ENCODE data around the gene VPS13D.
"Not testable (repeated sequence)": the region's sequence is repeated elsewhere in the genome, so short reads cannot be mapped to it uniquely, and the experiment has no call there.

VPS13D gene

GRCh38 chr1:12525311-12526181 is 295.7 kb downstream of the VPS13D start:
- ATAC-seq = no peak

- no peak for ATAC-seq
Measured at GRCh38 chr1:12527564-12527963, 297.7 kb downstream of the VPS13D start.

- no peak for ATAC-seq
Measured at GRCh38 chr1:12528021-12528852, 298.4 kb downstream of the VPS13D start.

GRCh38 chr1:12529640-12530174 is 299.9 kb downstream of the VPS13D start:
- no peak for ATAC-seq

GRCh38 chr1:12530462-12531178 is 300.8 kb downstream of the VPS13D start:
- no peak for ATAC-seq

- no peak for ATAC-seq
Measured at GRCh38 chr1:12531179-12531499, 301.3 kb downstream of the VPS13D start.

- ATAC-seq = no peak
Measured at GRCh38 chr1:12532405-12533315, 302.8 kb downstream of the VPS13D start.

GRCh38 chr1:12536023-12536639 is 306.3 kb downstream of the VPS13D start:
- no peak for ATAC-seq

GRCh38 chr1:12537294-12537693 is 307.5 kb downstream of the VPS13D start:
- no peak for ATAC-seq

- ATAC-seq = no peak
Measured at GRCh38 chr1:12537906-12538461, 308.2 kb downstream of the VPS13D start.

- not testable (repeated sequence) for ATAC-seq
Measured at GRCh38 chr1:12538536-12538935, 308.7 kb downstream of the VPS13D start.

GRCh38 chr1:12539320-12539704 is 309.5 kb downstream of the VPS13D start:
- ATAC-seq = no peak

GRCh38 chr1:12539705-12540579 is 310.1 kb downstream of the VPS13D start:
- no peak for ATAC-seq

GRCh38 chr1:12540580-12541273 is 310.9 kb downstream of the VPS13D start:
- ATAC-seq = no peak

- ATAC-seq = no peak
Measured at GRCh38 chr1:12541274-12542137, 311.7 kb downstream of the VPS13D start.

- no peak for ATAC-seq
Measured at GRCh38 chr1:12542138-12542465, 312.3 kb downstream of the VPS13D start.

- ATAC-seq = no peak
Measured at GRCh38 chr1:12542616-12543592, 313.1 kb downstream of the VPS13D start.
